HCT116 (cell line): Measurements from ENCODE around the gene STX2.

ENCODE experiments used
- ATF3 ChIP-seq: IDR thresholded peaks from 2 replicates; pipeline ENCODE4 v1.6.1; 2012
- EZH2phosphoT487 ChIP-seq: fragments of 200-600 bp; IDR thresholded peaks from 2 replicates; pipeline ENCODE4 v1.6.1; 2018; ENCODE audit warnings: antibody characterized with exemption, borderline replicate concordance
- FOSL1 ChIP-seq: IDR thresholded peaks from 2 replicates; pipeline ENCODE4 v1.6.1; 2012; ENCODE audit warnings: low read depth
- JUND ChIP-seq: IDR thresholded peaks from 2 replicates; pipeline ENCODE4 v1.6.1; 2012
- MAX ChIP-seq: IDR thresholded peaks from 2 replicates; pipeline ENCODE4 v1.6.1; 2012
- POLR2A ChIP-seq: IDR thresholded peaks from 2 replicates; pipeline ENCODE4 v1.7.0; 2011; ENCODE audit warnings: borderline replicate concordance; ENCODE audit not compliant: insufficient read depth, insufficient read length; ENCODE audit errors: extremely low read depth
- POLR2AphosphoS5 ChIP-seq: IDR thresholded peaks from 2 replicates; pipeline ENCODE4 v1.6.1; 2011; ENCODE audit warnings: mild to moderate bottlenecking, low read depth, low read length, moderate library complexity
- RAD21 ChIP-seq: IDR thresholded peaks from 2 replicates; pipeline ENCODE4 v1.6.1; 2012; ENCODE audit warnings: low read depth, mild to moderate bottlenecking
- SIN3A ChIP-seq: IDR thresholded peaks from 2 replicates; pipeline ENCODE4 v1.6.1; 2012; ENCODE audit warnings: low read depth
- SP1 ChIP-seq: IDR thresholded peaks from 2 replicates; pipeline ENCODE4 v1.6.1; 2012; ENCODE audit warnings: low read depth
- TCF7L2 ChIP-seq: IDR thresholded peaks from 2 replicates; pipeline ENCODE4 v1.7.0; 2011; ENCODE audit warnings: borderline replicate concordance, inconsistent platforms; ENCODE audit not compliant: insufficient read depth, insufficient read length; ENCODE audit errors: extremely low read depth
- ZFX ChIP-seq: fragments of 450-650 bp; IDR thresholded peaks from 2 replicates; pipeline ENCODE4 v1.6.1; 2017
- TF ChIP-seq, protein P1 (sequence below), 3 experiments: fragments of 200-600 bp in 1 of 3; sonication (generic) in 1 of 3; IDR thresholded peaks in 2 of 3; conservative IDR thresholded peaks in 1 of 3; 2 replicates each; pipeline ENCODE4 v1.5.1; 2012 to 2017; ENCODE audit warnings: low read depth in 2 of 3, low read length in 2 of 3, antibody characterized with exemption in 1 of 3, borderline replicate concordance in 1 of 3, control low read depth in 1 of 3, mild to moderate bottlenecking in 1 of 3, mixed read lengths in 1 of 3, mixed run types in 1 of 3, moderate library complexity in 1 of 3; ENCODE audit not compliant: insufficient read depth in 1 of 3
- TF ChIP-seq, protein P2 (sequence below): IDR thresholded peaks from 2 replicates; pipeline ENCODE4 v1.6.1; 2012; ENCODE audit warnings: low read depth

DNA sequence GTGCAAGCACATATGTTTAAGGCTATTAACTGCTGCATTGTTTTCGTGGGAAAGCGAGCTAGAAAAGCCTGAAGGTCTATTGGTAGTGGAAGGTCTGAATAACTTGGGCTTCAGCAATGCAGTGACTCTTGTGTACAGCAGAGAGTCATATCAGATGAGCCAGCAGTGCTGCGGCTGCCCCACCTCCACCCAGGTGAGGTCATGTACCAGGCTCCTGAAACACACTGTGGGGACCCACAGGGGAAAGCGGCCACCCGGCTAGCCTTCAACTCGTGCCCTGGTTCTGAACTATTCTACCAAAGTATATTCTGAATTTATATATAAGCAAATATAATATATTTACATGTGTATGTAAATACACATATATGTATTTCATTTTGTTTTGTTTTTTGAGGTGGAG lies 20.1 kb upstream of the STX2 start:
- TF ChIP-seq POLR2A (no peak), MAX (no peak), SP1 (no peak), TCF7L2 (no peak), FOSL1 (no peak), RAD21 (no peak), SIN3A (no peak), ZFX (no peak), EZH2phosphoT487 (no peak), ATF3 (no peak), JUND (no peak), POLR2AphosphoS5 (no peak)
- TF ChIP-seq, protein P1, sequence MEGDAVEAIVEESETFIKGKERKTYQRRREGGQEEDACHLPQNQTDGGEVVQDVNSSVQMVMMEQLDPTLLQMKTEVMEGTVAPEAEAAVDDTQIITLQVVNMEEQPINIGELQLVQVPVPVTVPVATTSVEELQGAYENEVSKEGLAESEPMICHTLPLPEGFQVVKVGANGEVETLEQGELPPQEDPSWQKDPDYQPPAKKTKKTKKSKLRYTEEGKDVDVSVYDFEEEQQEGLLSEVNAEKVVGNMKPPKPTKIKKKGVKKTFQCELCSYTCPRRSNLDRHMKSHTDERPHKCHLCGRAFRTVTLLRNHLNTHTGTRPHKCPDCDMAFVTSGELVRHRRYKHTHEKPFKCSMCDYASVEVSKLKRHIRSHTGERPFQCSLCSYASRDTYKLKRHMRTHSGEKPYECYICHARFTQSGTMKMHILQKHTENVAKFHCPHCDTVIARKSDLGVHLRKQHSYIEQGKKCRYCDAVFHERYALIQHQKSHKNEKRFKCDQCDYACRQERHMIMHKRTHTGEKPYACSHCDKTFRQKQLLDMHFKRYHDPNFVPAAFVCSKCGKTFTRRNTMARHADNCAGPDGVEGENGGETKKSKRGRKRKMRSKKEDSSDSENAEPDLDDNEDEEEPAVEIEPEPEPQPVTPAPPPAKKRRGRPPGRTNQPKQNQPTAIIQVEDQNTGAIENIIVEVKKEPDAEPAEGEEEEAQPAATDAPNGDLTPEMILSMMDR (IDR thresholded peaks at IDR 0.05 in 2 of 3, conservative IDR thresholded peaks at IDR 0.05 in 1 of 3; ENCODE audit: borderline replicate concordance in 1 of 3, insufficient read depth in 1 of 3, low read depth in 2 of 3, low read length in 2 of 3), result no peak
- TF ChIP-seq, protein P2, sequence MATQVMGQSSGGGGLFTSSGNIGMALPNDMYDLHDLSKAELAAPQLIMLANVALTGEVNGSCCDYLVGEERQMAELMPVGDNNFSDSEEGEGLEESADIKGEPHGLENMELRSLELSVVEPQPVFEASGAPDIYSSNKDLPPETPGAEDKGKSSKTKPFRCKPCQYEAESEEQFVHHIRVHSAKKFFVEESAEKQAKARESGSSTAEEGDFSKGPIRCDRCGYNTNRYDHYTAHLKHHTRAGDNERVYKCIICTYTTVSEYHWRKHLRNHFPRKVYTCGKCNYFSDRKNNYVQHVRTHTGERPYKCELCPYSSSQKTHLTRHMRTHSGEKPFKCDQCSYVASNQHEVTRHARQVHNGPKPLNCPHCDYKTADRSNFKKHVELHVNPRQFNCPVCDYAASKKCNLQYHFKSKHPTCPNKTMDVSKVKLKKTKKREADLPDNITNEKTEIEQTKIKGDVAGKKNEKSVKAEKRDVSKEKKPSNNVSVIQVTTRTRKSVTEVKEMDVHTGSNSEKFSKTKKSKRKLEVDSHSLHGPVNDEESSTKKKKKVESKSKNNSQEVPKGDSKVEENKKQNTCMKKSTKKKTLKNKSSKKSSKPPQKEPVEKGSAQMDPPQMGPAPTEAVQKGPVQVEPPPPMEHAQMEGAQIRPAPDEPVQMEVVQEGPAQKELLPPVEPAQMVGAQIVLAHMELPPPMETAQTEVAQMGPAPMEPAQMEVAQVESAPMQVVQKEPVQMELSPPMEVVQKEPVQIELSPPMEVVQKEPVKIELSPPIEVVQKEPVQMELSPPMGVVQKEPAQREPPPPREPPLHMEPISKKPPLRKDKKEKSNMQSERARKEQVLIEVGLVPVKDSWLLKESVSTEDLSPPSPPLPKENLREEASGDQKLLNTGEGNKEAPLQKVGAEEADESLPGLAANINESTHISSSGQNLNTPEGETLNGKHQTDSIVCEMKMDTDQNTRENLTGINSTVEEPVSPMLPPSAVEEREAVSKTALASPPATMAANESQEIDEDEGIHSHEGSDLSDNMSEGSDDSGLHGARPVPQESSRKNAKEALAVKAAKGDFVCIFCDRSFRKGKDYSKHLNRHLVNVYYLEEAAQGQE, result no peak
